Measurements from ENCODE around the gene RBMS2. TPM values are rescaled to one million over a fixed set of nuclear protein-coding genes. Genes with fewer than 3 reads are reported as not detected.
A peak's percentile ranks its signal among the peaks of the same experiment; 100 is the strongest.

Gene RBMS2
- polyA plus RNA-seq, 1 of the 3 experiments (the other 2 are of a cell fraction): 8.9 TPM

DNA sequence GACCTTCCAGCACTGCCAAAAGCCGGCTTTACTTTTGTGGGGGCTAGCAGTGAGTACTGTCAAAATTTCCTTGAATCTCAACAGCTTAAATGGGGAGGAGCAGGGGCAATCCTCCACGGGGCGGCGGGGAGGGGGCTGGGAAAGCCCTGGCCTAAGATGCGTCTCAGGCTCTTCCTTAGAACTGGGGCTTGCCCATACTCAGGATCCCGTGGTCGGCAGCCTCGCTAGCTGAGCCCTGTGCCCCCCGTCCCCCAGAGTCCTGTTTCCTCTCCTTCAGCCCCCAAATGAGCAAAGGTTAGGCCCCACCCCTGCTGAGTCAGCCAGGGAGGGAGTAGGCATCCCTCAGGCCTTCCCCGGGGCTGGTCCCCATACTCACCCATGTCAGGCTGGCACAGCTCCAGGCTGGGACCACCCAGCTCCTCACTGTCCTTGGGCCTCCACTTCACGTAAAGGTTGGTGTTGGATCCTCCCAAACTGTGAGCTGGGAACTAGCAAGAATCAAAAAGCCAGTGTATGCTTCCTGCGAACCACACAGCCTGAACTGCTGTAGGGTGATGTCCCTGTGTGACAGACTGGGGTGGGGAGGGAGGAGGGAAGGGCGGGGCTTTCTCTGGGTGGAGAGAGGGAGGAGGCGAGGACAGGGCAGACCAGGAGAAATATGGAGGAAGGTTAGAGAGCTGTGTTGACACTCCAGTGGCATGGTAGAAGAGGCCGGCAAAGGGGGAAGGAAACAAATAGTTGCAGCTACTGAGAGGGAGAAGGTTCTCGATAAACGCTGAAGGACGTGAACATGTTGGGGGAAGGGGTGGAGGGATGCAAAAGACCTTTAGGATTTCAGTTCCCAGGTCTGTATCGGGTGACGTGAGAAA is 114.4 kb downstream of the RBMS2 start:
- peak overlapping the region; percentile 75 for H3K9ac ChIP-seq
- peaks cover 57% of the 10 kb centered on the region for H3F3A ChIP-seq (replicated peaks; ENCODE audit: insufficient read depth)
- ChIA-PET POLR2A (interaction anchor here (0.7 to 2.0 kb wide), 9 partner anchors 10 to 276 kb away, joined by 3 to 25 read pairs (median 4); partner anchors contain the start of genes ATP5F1B, NACA, PTGES3 and RBMS2), CTCF (interaction anchor here (0.6 to 3.7 kb wide), 56 partner anchors 8 to 571 kb away, joined by 3 to 54 read pairs (median 4); partner anchors contain the start of genes ATP5F1B, PRIM1 and RBMS2)
- TF ChIP-seq EP300 (IDR thresholded peaks at IDR 0.05; ENCODE audit: borderline replicate concordance in 1 of 2, low read depth in 1 of 2, low read length in 1 of 2): no peak
- peak; percentile 33; the same call in 1 of the 2 replicates for TF ChIP-seq NFIC (IDR thresholded peaks at IDR 0.05; ENCODE audit: borderline replicate concordance)
- no peak for TF ChIP-seq GATA2 (CRISPR knock-in tag; IDR thresholded peaks at IDR 0.05)
- TF ChIP-seq SIN3A (IDR thresholded peaks at IDR 0.05; ENCODE audit: borderline replicate concordance, low read depth, low read length): peak; percentile 80
- TF ChIP-seq, protein P1, sequence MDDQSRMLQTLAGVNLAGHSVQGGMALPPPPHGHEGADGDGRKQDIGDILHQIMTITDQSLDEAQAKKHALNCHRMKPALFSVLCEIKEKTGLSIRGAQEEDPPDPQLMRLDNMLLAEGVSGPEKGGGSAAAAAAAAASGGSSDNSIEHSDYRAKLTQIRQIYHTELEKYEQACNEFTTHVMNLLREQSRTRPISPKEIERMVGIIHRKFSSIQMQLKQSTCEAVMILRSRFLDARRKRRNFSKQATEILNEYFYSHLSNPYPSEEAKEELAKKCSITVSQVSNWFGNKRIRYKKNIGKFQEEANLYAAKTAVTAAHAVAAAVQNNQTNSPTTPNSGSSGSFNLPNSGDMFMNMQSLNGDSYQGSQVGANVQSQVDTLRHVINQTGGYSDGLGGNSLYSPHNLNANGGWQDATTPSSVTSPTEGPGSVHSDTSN (IDR thresholded peaks at IDR 0.05): no peak; the same call in 1 of the 2 replicates
- TF ChIP-seq CHD2 (IDR thresholded peaks at IDR 0.05; ENCODE audit: low read length, partially characterized antibody): no peak
- no peak for TF ChIP-seq TEAD4 (IDR thresholded peaks at IDR 0.05; ENCODE audit: borderline replicate concordance, insufficient read depth)
- TF ChIP-seq, protein P2, sequence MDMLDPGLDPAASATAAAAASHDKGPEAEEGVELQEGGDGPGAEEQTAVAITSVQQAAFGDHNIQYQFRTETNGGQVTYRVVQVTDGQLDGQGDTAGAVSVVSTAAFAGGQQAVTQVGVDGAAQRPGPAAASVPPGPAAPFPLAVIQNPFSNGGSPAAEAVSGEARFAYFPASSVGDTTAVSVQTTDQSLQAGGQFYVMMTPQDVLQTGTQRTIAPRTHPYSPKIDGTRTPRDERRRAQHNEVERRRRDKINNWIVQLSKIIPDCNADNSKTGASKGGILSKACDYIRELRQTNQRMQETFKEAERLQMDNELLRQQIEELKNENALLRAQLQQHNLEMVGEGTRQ (IDR thresholded peaks at IDR 0.05; ENCODE audit: borderline replicate concordance, low read depth, low read length): no peak
- TF ChIP-seq TCF12 (IDR thresholded peaks at IDR 0.05): peak; percentile 26; the same call in 1 of the 2 replicates
- TF ChIP-seq RFX5 (IDR thresholded peaks at IDR 0.05; ENCODE audit: low read length): no peak
- TF ChIP-seq, protein P3, sequence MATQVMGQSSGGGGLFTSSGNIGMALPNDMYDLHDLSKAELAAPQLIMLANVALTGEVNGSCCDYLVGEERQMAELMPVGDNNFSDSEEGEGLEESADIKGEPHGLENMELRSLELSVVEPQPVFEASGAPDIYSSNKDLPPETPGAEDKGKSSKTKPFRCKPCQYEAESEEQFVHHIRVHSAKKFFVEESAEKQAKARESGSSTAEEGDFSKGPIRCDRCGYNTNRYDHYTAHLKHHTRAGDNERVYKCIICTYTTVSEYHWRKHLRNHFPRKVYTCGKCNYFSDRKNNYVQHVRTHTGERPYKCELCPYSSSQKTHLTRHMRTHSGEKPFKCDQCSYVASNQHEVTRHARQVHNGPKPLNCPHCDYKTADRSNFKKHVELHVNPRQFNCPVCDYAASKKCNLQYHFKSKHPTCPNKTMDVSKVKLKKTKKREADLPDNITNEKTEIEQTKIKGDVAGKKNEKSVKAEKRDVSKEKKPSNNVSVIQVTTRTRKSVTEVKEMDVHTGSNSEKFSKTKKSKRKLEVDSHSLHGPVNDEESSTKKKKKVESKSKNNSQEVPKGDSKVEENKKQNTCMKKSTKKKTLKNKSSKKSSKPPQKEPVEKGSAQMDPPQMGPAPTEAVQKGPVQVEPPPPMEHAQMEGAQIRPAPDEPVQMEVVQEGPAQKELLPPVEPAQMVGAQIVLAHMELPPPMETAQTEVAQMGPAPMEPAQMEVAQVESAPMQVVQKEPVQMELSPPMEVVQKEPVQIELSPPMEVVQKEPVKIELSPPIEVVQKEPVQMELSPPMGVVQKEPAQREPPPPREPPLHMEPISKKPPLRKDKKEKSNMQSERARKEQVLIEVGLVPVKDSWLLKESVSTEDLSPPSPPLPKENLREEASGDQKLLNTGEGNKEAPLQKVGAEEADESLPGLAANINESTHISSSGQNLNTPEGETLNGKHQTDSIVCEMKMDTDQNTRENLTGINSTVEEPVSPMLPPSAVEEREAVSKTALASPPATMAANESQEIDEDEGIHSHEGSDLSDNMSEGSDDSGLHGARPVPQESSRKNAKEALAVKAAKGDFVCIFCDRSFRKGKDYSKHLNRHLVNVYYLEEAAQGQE (IDR thresholded peaks at IDR 0.05; ENCODE audit: low read depth, low read length): 0 out of 2 replicates have a peak, but pooled peaks have one; percentile 4
- no peak; the same call in none of the 2 replicates for TF ChIP-seq POLR2AphosphoS5 (IDR thresholded peaks at IDR 0.05; ENCODE audit: low read depth, low read length)
- peak; percentile 36; the same call in 1 of the 2 replicates for TF ChIP-seq TAF1 (IDR thresholded peaks at IDR 0.05; ENCODE audit: borderline replicate concordance, low read depth, low read length)
- TF ChIP-seq, protein P4, sequence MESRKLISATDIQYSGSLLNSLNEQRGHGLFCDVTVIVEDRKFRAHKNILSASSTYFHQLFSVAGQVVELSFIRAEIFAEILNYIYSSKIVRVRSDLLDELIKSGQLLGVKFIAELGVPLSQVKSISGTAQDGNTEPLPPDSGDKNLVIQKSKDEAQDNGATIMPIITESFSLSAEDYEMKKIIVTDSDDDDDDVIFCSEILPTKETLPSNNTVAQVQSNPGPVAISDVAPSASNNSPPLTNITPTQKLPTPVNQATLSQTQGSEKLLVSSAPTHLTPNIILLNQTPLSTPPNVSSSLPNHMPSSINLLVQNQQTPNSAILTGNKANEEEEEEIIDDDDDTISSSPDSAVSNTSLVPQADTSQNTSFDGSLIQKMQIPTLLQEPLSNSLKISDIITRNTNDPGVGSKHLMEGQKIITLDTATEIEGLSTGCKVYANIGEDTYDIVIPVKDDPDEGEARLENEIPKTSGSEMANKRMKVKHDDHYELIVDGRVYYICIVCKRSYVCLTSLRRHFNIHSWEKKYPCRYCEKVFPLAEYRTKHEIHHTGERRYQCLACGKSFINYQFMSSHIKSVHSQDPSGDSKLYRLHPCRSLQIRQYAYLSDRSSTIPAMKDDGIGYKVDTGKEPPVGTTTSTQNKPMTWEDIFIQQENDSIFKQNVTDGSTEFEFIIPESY (IDR thresholded peaks at IDR 0.05; ENCODE audit: borderline replicate concordance, low read depth): no peak
- TF ChIP-seq EZH2phosphoT487 (IDR thresholded peaks at IDR 0.05; ENCODE audit: borderline replicate concordance, low read depth): no peak
- TF ChIP-seq YY1 (IDR thresholded peaks at IDR 0.05; ENCODE audit: low read depth): peak; percentile 71; the same call in 1 of the 2 replicates
- TF ChIP-seq RAD21 (IDR thresholded peaks at IDR 0.05; ENCODE audit: low read length): no peak
- no peak for TF ChIP-seq SMC3 (IDR thresholded peaks at IDR 0.05; ENCODE audit: low read depth, low read length)
- TF ChIP-seq, protein P5, sequence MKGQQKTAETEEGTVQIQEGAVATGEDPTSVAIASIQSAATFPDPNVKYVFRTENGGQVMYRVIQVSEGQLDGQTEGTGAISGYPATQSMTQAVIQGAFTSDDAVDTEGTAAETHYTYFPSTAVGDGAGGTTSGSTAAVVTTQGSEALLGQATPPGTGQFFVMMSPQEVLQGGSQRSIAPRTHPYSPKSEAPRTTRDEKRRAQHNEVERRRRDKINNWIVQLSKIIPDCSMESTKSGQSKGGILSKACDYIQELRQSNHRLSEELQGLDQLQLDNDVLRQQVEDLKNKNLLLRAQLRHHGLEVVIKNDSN (IDR thresholded peaks at IDR 0.05; ENCODE audit: borderline replicate concordance, low read depth): no peak
- TF ChIP-seq MXI1 (IDR thresholded peaks at IDR 0.05; ENCODE audit: low read depth, low read length): peak; percentile 59
- peaks cover 24% of the 10 kb centered on the region for H4K20me1 ChIP-seq (ENCODE audit: insufficient read depth)
- H3K9me2 ChIP-seq: no peaks in the 10 kb centered on the region
- 13% methylated on average over 18 of the region's 20 CpGs for WGBS (ENCODE audit: low lambda C conversion rate)
- H3K9me3 ChIP-seq: no peaks in the 10 kb centered on the region
- H3K27me3 ChIP-seq (ENCODE audit: insufficient read depth): no peaks in the 10 kb centered on the region
- peak overlapping the region; percentile 90 to 95 for H3K4me3 ChIP-seq (ENCODE audit: low read depth in 2 of 2, low read length in 1 of 2)
- H3K79me2 ChIP-seq (ENCODE audit: insufficient read depth): peaks cover 46% of the 10 kb centered on the region
- peak overlapping the region; percentile 77 for H2AFZ ChIP-seq (ENCODE audit: low read depth)
- H3K36me3 ChIP-seq (replicated peaks in 1 of 2; ENCODE audit: control insufficient read depth in 1 of 2, insufficient read depth in 2 of 2, low read length in 1 of 2): peaks cover 30 to 37% of the 10 kb centered on the region in 2 experiments
- H3K4me1 ChIP-seq (ENCODE audit: control insufficient read depth in 1 of 2, insufficient read depth in 2 of 2, low read depth in 1 of 2, low read length in 1 of 2): peaks cover 27 to 47% of the 10 kb centered on the region in 2 experiments
- peak overlapping the region; percentile 94 to 96 for H3K27ac ChIP-seq (ENCODE audit: low read depth in 2 of 2, low read length in 1 of 2)
- DNase-seq: peak; percentile 85
- H3K4me2 ChIP-seq: peak overlapping the region; percentile 98
